Calu3 (cell line): ENCODE results near the gene DSP. TPM values are rescaled to one million over a fixed set of nuclear protein-coding genes. Genes with fewer than 3 reads are reported as not detected.
A peak's percentile ranks its signal among the peaks of the same experiment; 100 is the strongest.

Experiments used
- BruUV-seq: library from RNA; stranded (reverse); fragments of 400-500 nt; replicated peaks from 2 replicates; lab custom pipeline; 2021; lab: Mats Ljungman, UMichigan
- CTCF ChIA-PET: fragments of 300-600 bp; sonication (Branson Sonifier 250); formaldehyde crosslinking; loops from one replicate; lab custom pipeline; 2022; ENCODE audit warnings: antibody characterized with exemption; lab: Charles Lee
- DNase-seq: peaks from one replicate; pipeline ENCODE4 v3.0.0; 2022
- H3K27ac Mint-ChIP-seq: one replicate; pipeline ENCODE4 v1.8.0; 2022; ENCODE audit warnings: mixed read lengths; ENCODE audit not compliant: unreplicated experiment
- H3K27me3 Mint-ChIP-seq: one replicate; pipeline ENCODE4 v1.8.0; 2022; ENCODE audit warnings: mixed read lengths; ENCODE audit not compliant: unreplicated experiment
- H3K36me3 Mint-ChIP-seq: one replicate; pipeline ENCODE4 v1.8.0; 2022; ENCODE audit warnings: mild to moderate bottlenecking, moderate library complexity, mixed read lengths; ENCODE audit not compliant: insufficient read depth, unreplicated experiment
- H3K4me1 Mint-ChIP-seq: one replicate; pipeline ENCODE4 v1.8.0; 2022; ENCODE audit warnings: mild to moderate bottlenecking, low read depth, mixed read lengths; ENCODE audit not compliant: unreplicated experiment
- H3K4me3 Mint-ChIP-seq: one replicate; pipeline ENCODE4 v1.8.0; 2022; ENCODE audit warnings: mild to moderate bottlenecking, low read depth, moderate library complexity, mixed read lengths; ENCODE audit not compliant: unreplicated experiment
- H3K9me3 Mint-ChIP-seq: one replicate; pipeline ENCODE4 v1.8.0; 2022; ENCODE audit warnings: low read depth, mixed read lengths; ENCODE audit not compliant: unreplicated experiment
- CTCF ChIP-seq: fragments of 200-600 bp; IDR thresholded peaks from one replicate; pipeline ENCODE4 v1.8.0; 2022; ENCODE audit warnings: antibody characterized with exemption; ENCODE audit not compliant: unreplicated experiment
- intact Hi-C: fragments of 100-400 bp; cut with micrococcal nuclease; formaldehyde crosslinking; loops from one replicate; pipeline ENCODE4 v1.10.0; 2022; ENCODE audit not compliant: unreplicated experiment
- total RNA-seq: library from RNA; stranded (reverse); gene quantifications from 2 replicates; pipeline ENCODE4 v1.2.3, GENCODE V29; 2022

DSP gene
- total RNA-seq, 1 experiment from 2014 or later = 57.7 TPM

- Mint-ChIP-seq H3K36me3 (peaks cover 39% of the 10 kb centered on the region), H3K9me3 (no peaks in the 10 kb centered on the region), H3K27me3 (no peaks in the 10 kb centered on the region), H3K4me3 (peak overlapping the region; percentile 91), H3K4me1 (peaks cover 27% of the 10 kb centered on the region), H3K27ac (peak overlapping the region; percentile 36)
- TF ChIP-seq CTCF = no peak
- no TSS peak for BruUV-seq
- DNase-seq = peak; percentile 32
- CTCF ChIA-PET = interaction anchor here (0.7 to 1.0 kb wide), 2 partner anchors 47 to 118 kb away, joined by 6 to 7 read pairs; partner anchors contain the start of gene SNRNP48
- intact Hi-C loops = loop anchor here (5.0 kb wide), 3 partner anchors 36 to 116 kb away; no protein-coding TSS in a partner anchor
Observed at GRCh38 chr6:7542874-7543624, 1.6 kb downstream of the DSP start.

- H3K27ac Mint-ChIP-seq = peak overlapping the region; percentile 83
- DNase-seq = no peak
- peak overlapping the region; percentile 91 for H3K4me3 Mint-ChIP-seq
- TSS peak; percentile 23 for BruUV-seq
- intact Hi-C loops = loop anchor here (5.0 kb wide), 3 partner anchors 37 to 117 kb away; no protein-coding TSS in a partner anchor
- H3K4me1 Mint-ChIP-seq = peaks cover 35% of the 10 kb centered on the region
- no peaks in the 10 kb centered on the region for H3K9me3 Mint-ChIP-seq
- CTCF ChIA-PET = interaction anchor here (1.0 kb wide), 1 partner anchor 119 kb away, joined by 6 read pairs; no protein-coding TSS in a partner anchor
- H3K27me3 Mint-ChIP-seq = no peaks in the 10 kb centered on the region
- TF ChIP-seq CTCF = no peak
- H3K36me3 Mint-ChIP-seq = peaks cover 39% of the 10 kb centered on the region
Observed at GRCh38 chr6:7543789-7544424, 2.4 kb downstream of the DSP start.

GRCh38 chr6:7544597-7544996, 3.1 kb downstream of the DSP start:
- Mint-ChIP-seq H3K36me3 (peaks cover 39% of the 10 kb centered on the region), H3K4me3 (peak overlapping the region; percentile 91), H3K27ac (no peak overlapping the region), H3K9me3 (no peaks in the 10 kb centered on the region), H3K27me3 (no peaks in the 10 kb centered on the region), H3K4me1 (peaks cover 36% of the 10 kb centered on the region)
- BruUV-seq = no TSS peak
- intact Hi-C loops = loop anchor here (5.0 kb wide), 3 partner anchors 37 to 117 kb away; no protein-coding TSS in a partner anchor
- CTCF ChIA-PET = interaction anchor here (1.0 kb wide), 1 partner anchor 120 kb away, joined by 6 read pairs; no protein-coding TSS in a partner anchor
- DNase-seq = no peak
- no peak for TF ChIP-seq CTCF

GRCh38 chr6:7545316-7546019, 4.0 kb downstream of the DSP start:
- Mint-ChIP-seq H3K9me3 (no peaks in the 10 kb centered on the region), H3K27ac (peak overlapping the region; percentile 46), H3K36me3 (peaks cover 39% of the 10 kb centered on the region), H3K4me1 (peaks cover 36% of the 10 kb centered on the region), H3K4me3 (peak overlapping the region; percentile 43), H3K27me3 (no peaks in the 10 kb centered on the region)
- CTCF ChIA-PET = no interaction called here
- no TSS peak for BruUV-seq
- TF ChIP-seq CTCF = no peak
- no peak for DNase-seq
- intact Hi-C loops = loop anchor here (5.0 kb wide), 1 partner anchor 47 kb away; the partner anchor contains the start of gene SNRNP48
